SK-N-MC (cell line): ENCODE data around the gene TLR6.
"Not testable (repeated sequence)": the region's sequence is repeated elsewhere in the genome, so short reads cannot be mapped to it uniquely, and the experiment has no call there.

Source experiments
- DNase-seq: peaks from one replicate; pipeline ENCODE4 v3.0.0-alpha.2; 2011; ENCODE audit warnings: low read depth, low spot score
- H3K27ac ChIP-seq: fragments of 200-600 bp; sonication (generic); 2 replicates; pipeline ENCODE4 v1.5.1; 2016; ENCODE audit warnings: mixed run types
- H3K36me3 ChIP-seq: fragments of 200-600 bp; sonication (generic); 2 replicates; pipeline ENCODE4 v1.6.1; 2017; ENCODE audit warnings: antibody characterized with exemption, low read length, mixed read lengths; ENCODE audit not compliant: insufficient read depth
- H3K4me3 ChIP-seq: fragments of 200-600 bp; sonication (generic); 2 replicates; pipeline ENCODE4 v1.5.1; 2016
- H3K9ac ChIP-seq: fragments of 200-600 bp; sonication (generic); 2 replicates; pipeline ENCODE4 v1.8.0; 2017; ENCODE audit warnings: mixed run types, mixed read lengths; ENCODE audit not compliant: insufficient read length
- H3K9me3 ChIP-seq: fragments of 200-600 bp; sonication (generic); 2 replicates; pipeline ENCODE4 v1.6.1; 2017; ENCODE audit warnings: low read depth, mild to moderate bottlenecking, antibody characterized with exemption, low read length, moderate library complexity, mixed read lengths
- EZH2 ChIP-seq: fragments of 200-600 bp; sonication (generic); IDR thresholded peaks from one replicate; pipeline ENCODE4 v1.6.1; 2017; ENCODE audit warnings: antibody characterized with exemption
- FOXP2 ChIP-seq: optimal IDR thresholded peaks from 2 replicates; pipeline ENCODE3; 2011; ENCODE audit warnings: mild to moderate bottlenecking, moderate library complexity; ENCODE audit not compliant: insufficient read depth; ENCODE audit errors: extremely low read length, control extremely low read depth
- POLR2AphosphoS5 ChIP-seq: IDR thresholded peaks from 2 replicates; pipeline ENCODE4 v1.6.1; 2012; ENCODE audit warnings: mild to moderate bottlenecking, low read depth, low read length, borderline replicate concordance

Gene TLR6

GRCh38 chr4:38822748-38823303 lies 33.8 kb downstream of the TLR6 start:
- no peak overlapping the region for H3K4me3 ChIP-seq
- no peaks in the 10 kb centered on the region for H3K36me3 ChIP-seq
- TF ChIP-seq EZH2 (no peak), POLR2AphosphoS5 (no peak), FOXP2 (no peak)
- no peak overlapping the region for H3K27ac ChIP-seq
- no peak for DNase-seq
- no peaks in the 10 kb centered on the region for H3K9me3 ChIP-seq
- no peak overlapping the region for H3K9ac ChIP-seq

- no peak overlapping the region for H3K27ac ChIP-seq
Measured at GRCh38 chr4:38821739-38822138, 34.9 kb downstream of the TLR6 start.

GRCh38 chr4:38820329-38821061 lies 36.1 kb downstream of the TLR6 start:
- no peak overlapping the region for H3K9ac ChIP-seq
- H3K9me3 ChIP-seq = no peaks in the 10 kb centered on the region
- no peak overlapping the region for H3K4me3 ChIP-seq
- H3K36me3 ChIP-seq = no peaks in the 10 kb centered on the region
- no peak for TF ChIP-seq EZH2
- TF ChIP-seq FOXP2 = no peak
- no peak for TF ChIP-seq POLR2AphosphoS5
- no peak for DNase-seq
- no peak overlapping the region for H3K27ac ChIP-seq

More at GRCh38 chr4:38821739-38822138, 34.9 kb downstream of the TLR6 start:
- Histone ChIP-seq H3K36me3 (no peaks in the 10 kb centered on the region), H3K4me3 (no peak overlapping the region), H3K9me3 (no peaks in the 10 kb centered on the region), H3K9ac (no peak overlapping the region)
- DNase-seq = no peak
- TF ChIP-seq POLR2AphosphoS5 (no peak), FOXP2 (no peak), EZH2 (no peak)

GRCh38 chr4:38819569-38819968 lies 37.0 kb downstream of the TLR6 start:
- Histone ChIP-seq H3K36me3 (no peaks in the 10 kb centered on the region), H3K4me3 (no peak overlapping the region), H3K9ac (no peak overlapping the region), H3K9me3 (no peaks in the 10 kb centered on the region), H3K27ac (no peak overlapping the region)
- TF ChIP-seq FOXP2 (no peak), EZH2 (no peak), POLR2AphosphoS5 (no peak)
- peak; percentile 40 for DNase-seq

- no peaks in the 10 kb centered on the region for H3K9me3 ChIP-seq
- no peak for DNase-seq
- H3K36me3 ChIP-seq = no peaks in the 10 kb centered on the region
- TF ChIP-seq POLR2AphosphoS5 (no peak), EZH2 (no peak)
- no peak overlapping the region for H3K4me3 ChIP-seq
- no peak overlapping the region for H3K27ac ChIP-seq
- H3K9ac ChIP-seq = no peak overlapping the region
Measured at GRCh38 chr4:38818441-38818976, 38.1 kb downstream of the TLR6 start.

GRCh38 chr4:38815885-38816782 lies 40.5 kb downstream of the TLR6 start:
- DNase-seq = no peak
- Histone ChIP-seq H3K36me3 (no peaks in the 10 kb centered on the region), H3K9me3 (no peaks in the 10 kb centered on the region), H3K27ac (no peak overlapping the region), H3K4me3 (no peak overlapping the region), H3K9ac (no peak overlapping the region)
- no peak for TF ChIP-seq EZH2
- no peak for TF ChIP-seq POLR2AphosphoS5
- TF ChIP-seq FOXP2 = no peak

- H3K4me3 ChIP-seq = no peak overlapping the region
- no peak overlapping the region for H3K27ac ChIP-seq
- no peaks in the 10 kb centered on the region for H3K36me3 ChIP-seq
- H3K9me3 ChIP-seq = no peaks in the 10 kb centered on the region
- TF ChIP-seq FOXP2 (no peak), POLR2AphosphoS5 (no peak), EZH2 (no peak)
- H3K9ac ChIP-seq = no peak overlapping the region
- no peak for DNase-seq
Measured at GRCh38 chr4:38814386-38814785, 42.2 kb downstream of the TLR6 start.

- Histone ChIP-seq H3K9ac (no peak overlapping the region), H3K9me3 (no peaks in the 10 kb centered on the region), H3K36me3 (no peaks in the 10 kb centered on the region), H3K27ac (no peak overlapping the region), H3K4me3 (no peak overlapping the region)
- no peak for DNase-seq
- TF ChIP-seq FOXP2 = no peak
- no peak for TF ChIP-seq POLR2AphosphoS5
- no peak for TF ChIP-seq EZH2
Measured at GRCh38 chr4:38811297-38811696, 45.3 kb downstream of the TLR6 start.

GRCh38 chr4:38807462-38807861 lies 49.2 kb downstream of the TLR6 start:
- H3K9ac ChIP-seq, H3K4me3 ChIP-seq, H3K27ac ChIP-seq, H3K9me3 ChIP-seq, H3K36me3 ChIP-seq, DNase-seq: not testable (repeated sequence)

- H3K36me3 ChIP-seq, H3K9me3 ChIP-seq, H3K27ac ChIP-seq, DNase-seq, H3K9ac ChIP-seq, H3K4me3 ChIP-seq: not testable (repeated sequence)
Measured at GRCh38 chr4:38806251-38806650, 50.4 kb downstream of the TLR6 start.
